Osteoblast (primary cell): ENCODE results near the gene EPHB2. TPM values are rescaled to one million over a fixed set of nuclear protein-coding genes. Genes with fewer than 3 reads are reported as not detected.

Experiments
- DNase-seq: peaks from one replicate; pipeline ENCODE4 v3.0.0; 2011; ENCODE audit warnings: low spot score, mixed read lengths; ENCODE audit not compliant: insufficient read length; ENCODE audit errors: missing footprints
- H2AFZ ChIP-seq: 2 replicates; pipeline ENCODE4 v1.6.0; 2011; ENCODE audit warnings: mild to moderate bottlenecking, low read length
- H3K27ac ChIP-seq: 2 replicates; pipeline ENCODE4 v1.5.1; 2011; ENCODE audit warnings: mild to moderate bottlenecking, low read depth, low read length, moderate library complexity
- H3K27me3 ChIP-seq: 2 replicates; pipeline ENCODE4 v1.6.0; 2012; ENCODE audit warnings: mild to moderate bottlenecking, control low read depth, inconsistent platforms, low read length, moderate library complexity; ENCODE audit not compliant: insufficient read depth
- H3K36me3 ChIP-seq: 2 replicates; pipeline ENCODE4 v1.5.1; 2011; ENCODE audit warnings: mild to moderate bottlenecking, low read length, control low read depth, moderate library complexity; ENCODE audit not compliant: insufficient read depth
- H3K4me1 ChIP-seq: 2 replicates; pipeline ENCODE4 v1.5.1; 2011; ENCODE audit warnings: mild to moderate bottlenecking, low read length, control low read depth, moderate library complexity; ENCODE audit not compliant: insufficient read depth
- H3K4me2 ChIP-seq: 2 replicates; pipeline ENCODE4 v1.6.0; 2011; ENCODE audit warnings: mild to moderate bottlenecking, low read length; ENCODE audit not compliant: insufficient read depth
- H3K4me3 ChIP-seq: fragments of 200-600 bp; sonication (generic); 3 replicates; pipeline ENCODE4 v1.5.1; 2012; ENCODE audit warnings: mild to moderate bottlenecking, low read length, inconsistent platforms; ENCODE audit not compliant: insufficient read depth
- H3K79me2 ChIP-seq: 2 replicates; pipeline ENCODE4 v1.6.0; 2012; ENCODE audit warnings: mild to moderate bottlenecking, low read length, control low read depth, inconsistent platforms; ENCODE audit not compliant: insufficient read depth
- H3K9me3 ChIP-seq: 2 replicates; pipeline ENCODE4 v1.5.1; 2011; ENCODE audit warnings: low read depth, low read length, control low read depth
- H4K20me1 ChIP-seq: 2 replicates; pipeline ENCODE4 v1.6.0; 2012; ENCODE audit warnings: mild to moderate bottlenecking, low read length, control low read depth; ENCODE audit not compliant: insufficient read depth
- total RNA-seq: library from RNA; depleted of rRNA; stranded (reverse); fragments of >200 nt; gene quantifications from 2 replicates; pipeline ENCODE4 v1.2.3, GENCODE V29; 2012
- TF ChIP-seq, protein P1 (sequence below): IDR thresholded peaks from 2 replicates; pipeline ENCODE4 v1.5.1; 2011; ENCODE audit warnings: mild to moderate bottlenecking, low read depth, low read length, moderate library complexity; ENCODE audit errors: extremely low read depth

The EPHB2 gene
- total RNA-seq, 1 donor = 8.7 TPM

GRCh38 chr1:22874785-22875184 lies 164.1 kb downstream of the EPHB2 start:
- H3K4me1 ChIP-seq = peaks cover 18% of the 10 kb centered on the region
- no peak overlapping the region for H3K4me3 ChIP-seq
- H2AFZ ChIP-seq = no peak overlapping the region
- H4K20me1 ChIP-seq = peaks cover 2% of the 10 kb centered on the region
- no peak overlapping the region for H3K4me2 ChIP-seq
- H3K27ac ChIP-seq = no peak overlapping the region
- no peaks in the 10 kb centered on the region for H3K27me3 ChIP-seq
- no peaks in the 10 kb centered on the region for H3K36me3 ChIP-seq
- no peaks in the 10 kb centered on the region for H3K79me2 ChIP-seq
- DNase-seq = no peak
- TF ChIP-seq, protein P1, sequence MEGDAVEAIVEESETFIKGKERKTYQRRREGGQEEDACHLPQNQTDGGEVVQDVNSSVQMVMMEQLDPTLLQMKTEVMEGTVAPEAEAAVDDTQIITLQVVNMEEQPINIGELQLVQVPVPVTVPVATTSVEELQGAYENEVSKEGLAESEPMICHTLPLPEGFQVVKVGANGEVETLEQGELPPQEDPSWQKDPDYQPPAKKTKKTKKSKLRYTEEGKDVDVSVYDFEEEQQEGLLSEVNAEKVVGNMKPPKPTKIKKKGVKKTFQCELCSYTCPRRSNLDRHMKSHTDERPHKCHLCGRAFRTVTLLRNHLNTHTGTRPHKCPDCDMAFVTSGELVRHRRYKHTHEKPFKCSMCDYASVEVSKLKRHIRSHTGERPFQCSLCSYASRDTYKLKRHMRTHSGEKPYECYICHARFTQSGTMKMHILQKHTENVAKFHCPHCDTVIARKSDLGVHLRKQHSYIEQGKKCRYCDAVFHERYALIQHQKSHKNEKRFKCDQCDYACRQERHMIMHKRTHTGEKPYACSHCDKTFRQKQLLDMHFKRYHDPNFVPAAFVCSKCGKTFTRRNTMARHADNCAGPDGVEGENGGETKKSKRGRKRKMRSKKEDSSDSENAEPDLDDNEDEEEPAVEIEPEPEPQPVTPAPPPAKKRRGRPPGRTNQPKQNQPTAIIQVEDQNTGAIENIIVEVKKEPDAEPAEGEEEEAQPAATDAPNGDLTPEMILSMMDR = no peak
- H3K9me3 ChIP-seq = no peaks in the 10 kb centered on the region

- Histone ChIP-seq H3K9me3 (no peaks in the 10 kb centered on the region), H3K4me2 (no peak overlapping the region), H2AFZ (no peak overlapping the region), H3K36me3 (no peaks in the 10 kb centered on the region), H3K27me3 (no peaks in the 10 kb centered on the region), H3K79me2 (no peaks in the 10 kb centered on the region), H3K4me3 (no peak overlapping the region), H3K4me1 (peaks cover 16% of the 10 kb centered on the region), H3K27ac (no peak overlapping the region), H4K20me1 (peaks cover 2% of the 10 kb centered on the region)
- TF ChIP-seq, protein P1 = no peak
- no peak for DNase-seq
Observed at GRCh38 chr1:22875241-22875640, 164.6 kb downstream of the EPHB2 start.

- Histone ChIP-seq H3K4me3 (no peak overlapping the region), H3K79me2 (no peaks in the 10 kb centered on the region), H3K27me3 (no peaks in the 10 kb centered on the region), H4K20me1 (peaks cover 2% of the 10 kb centered on the region), H2AFZ (no peak overlapping the region), H3K4me1 (peaks cover 10% of the 10 kb centered on the region), H3K9me3 (no peaks in the 10 kb centered on the region), H3K27ac (no peak overlapping the region), H3K36me3 (no peaks in the 10 kb centered on the region), H3K4me2 (no peak overlapping the region)
- TF ChIP-seq, protein P1 = no peak
- DNase-seq = no peak
Observed at GRCh38 chr1:22875841-22876240, 165.2 kb downstream of the EPHB2 start.

DNA sequence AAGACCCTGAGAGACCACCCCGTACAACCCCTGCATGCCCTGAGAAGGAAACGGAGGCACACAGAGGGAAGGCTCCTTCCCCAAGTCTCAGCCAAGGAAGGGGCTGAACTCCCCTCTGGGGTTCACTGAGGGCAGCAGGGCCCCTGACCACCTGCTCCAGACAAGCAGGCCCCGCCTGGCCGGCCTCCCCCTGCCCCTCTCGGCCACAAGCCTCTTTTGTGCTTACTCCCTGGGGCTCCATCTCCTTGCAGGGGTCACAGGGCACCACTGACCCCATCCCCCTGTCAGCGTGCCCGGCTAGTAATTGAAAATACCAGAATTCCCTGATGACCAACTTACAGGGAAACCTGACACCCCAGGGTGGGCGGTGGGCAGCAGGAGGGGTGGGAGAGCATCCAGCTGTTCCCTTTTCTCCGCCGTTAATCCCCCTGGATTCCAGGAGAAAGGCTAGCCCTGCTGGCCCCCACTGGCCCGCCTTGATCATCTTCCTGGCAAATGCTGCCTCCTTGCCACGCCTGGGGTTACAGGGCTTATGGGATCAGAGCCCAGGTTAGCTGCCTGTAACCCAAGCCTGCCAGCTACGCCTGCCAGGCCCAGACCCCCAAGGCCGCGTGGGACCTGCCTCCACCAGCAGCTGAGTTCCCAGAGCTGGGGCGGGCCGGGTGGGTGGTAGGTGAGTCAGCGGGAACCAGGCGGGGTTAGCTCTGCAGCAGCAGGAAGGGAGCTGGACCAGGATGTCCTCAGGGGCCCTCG lies 165.9 kb downstream of the EPHB2 start:
- no peak overlapping the region for H3K4me2 ChIP-seq
- no peak overlapping the region for H3K4me3 ChIP-seq
- H3K9me3 ChIP-seq = no peaks in the 10 kb centered on the region
- H3K27ac ChIP-seq = no peak overlapping the region
- no peak overlapping the region for H2AFZ ChIP-seq
- peaks cover 9% of the 10 kb centered on the region for H3K4me1 ChIP-seq
- H3K79me2 ChIP-seq = no peaks in the 10 kb centered on the region
- no peaks in the 10 kb centered on the region for H3K27me3 ChIP-seq
- H3K36me3 ChIP-seq = no peaks in the 10 kb centered on the region
- no peaks in the 10 kb centered on the region for H4K20me1 ChIP-seq
- DNase-seq = peak; percentile 94
- TF ChIP-seq, protein P1 = no peak
